Right hindlimb (tissue), 1 donor: ENCODE data around the gene CTNNBIP1.

Experiments used
- DNase-seq: peaks from one replicate; pipeline ENCODE4 v3.0.0-alpha.2; 2018

CTNNBIP1 gene

GRCh38 chr1:9874959-9875635 is 35.0 kb downstream of the CTNNBIP1 start:
- DNase-seq = peak; percentile 85

DNA sequence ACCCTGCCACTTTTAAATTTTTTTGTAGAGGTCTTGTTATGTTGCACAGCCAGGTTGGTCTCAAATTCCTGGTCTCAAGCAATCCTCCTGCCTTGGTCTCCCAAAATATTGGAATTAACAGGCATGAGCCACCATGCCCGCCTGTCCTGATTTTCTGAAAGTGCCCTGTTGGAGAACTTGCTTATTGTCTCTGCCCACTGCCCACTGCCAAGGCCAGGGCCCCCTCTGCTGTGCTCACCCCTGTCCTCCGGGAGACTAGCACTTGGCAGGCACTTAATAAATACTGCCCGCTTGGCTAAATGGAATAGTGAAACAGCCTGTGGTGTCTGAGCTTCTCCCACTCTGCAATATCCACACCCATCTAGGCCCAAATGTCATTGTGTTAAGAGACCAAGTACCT is 35.7 kb downstream of the CTNNBIP1 start:
- no peak for DNase-seq

DNA sequence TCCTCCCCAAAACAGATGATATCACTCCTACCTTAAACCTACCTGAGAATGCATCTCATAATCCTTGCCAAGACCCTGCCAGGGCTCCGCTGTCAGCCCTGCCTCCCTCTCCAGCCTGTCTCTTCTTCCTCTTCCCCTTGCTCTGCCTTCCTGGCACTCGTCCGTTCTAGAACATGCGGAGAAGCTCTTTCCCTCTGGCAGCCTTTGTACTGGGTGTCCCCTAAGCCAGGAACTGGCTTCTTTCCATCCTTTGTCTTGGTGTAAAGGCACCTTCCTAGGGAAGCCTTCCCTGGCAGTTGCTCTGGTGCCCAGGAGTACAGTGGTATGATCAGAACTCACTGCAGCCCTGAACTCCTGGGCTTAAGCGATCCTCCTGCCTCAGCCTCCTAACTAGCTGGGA is 36.1 kb downstream of the CTNNBIP1 start:
- no peak for DNase-seq

GRCh38 chr1:9873385-9873784 is 36.7 kb downstream of the CTNNBIP1 start:
- no peak for DNase-seq

- no peak for DNase-seq
Observed at GRCh38 chr1:9872430-9873165, 37.5 kb downstream of the CTNNBIP1 start.

DNA sequence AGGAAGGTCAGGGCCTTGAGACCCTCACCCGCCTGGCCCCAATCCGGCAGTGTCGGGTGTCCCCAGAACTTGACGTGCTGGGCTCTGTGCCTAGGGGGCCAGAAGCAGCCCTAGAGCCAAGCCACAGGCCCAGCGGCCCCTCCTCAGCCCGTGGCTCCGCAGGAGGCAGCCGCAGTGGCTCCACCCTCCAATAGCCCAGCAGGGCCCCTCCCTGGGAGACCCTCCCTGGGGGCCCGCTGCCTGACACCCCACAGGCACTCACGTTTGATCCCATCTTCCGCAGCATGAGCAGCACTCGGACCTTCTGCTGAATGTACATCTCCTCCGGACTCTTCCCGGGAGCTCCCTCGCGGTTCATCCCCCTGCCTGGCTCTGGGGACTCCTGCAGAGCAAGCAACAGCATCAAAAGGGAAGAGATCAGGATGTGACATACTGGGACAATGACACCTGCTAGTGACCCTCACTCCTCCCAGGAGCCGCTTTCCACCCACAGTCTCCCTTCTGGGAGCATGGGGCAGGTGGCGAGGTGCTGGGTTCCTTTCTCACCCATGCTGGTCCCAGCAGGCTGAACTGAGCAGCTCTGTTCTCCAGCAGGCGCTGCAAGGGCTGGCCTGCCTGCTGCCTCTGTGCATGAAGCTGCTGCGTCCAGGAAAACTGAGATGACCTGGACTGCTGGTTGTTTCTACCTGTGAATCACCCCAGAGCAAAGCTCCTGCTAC is 38.2 kb downstream of the CTNNBIP1 start:
- no peak for DNase-seq

GRCh38 chr1:9871021-9871420 is 39.0 kb downstream of the CTNNBIP1 start:
- DNase-seq = no peak

DNA sequence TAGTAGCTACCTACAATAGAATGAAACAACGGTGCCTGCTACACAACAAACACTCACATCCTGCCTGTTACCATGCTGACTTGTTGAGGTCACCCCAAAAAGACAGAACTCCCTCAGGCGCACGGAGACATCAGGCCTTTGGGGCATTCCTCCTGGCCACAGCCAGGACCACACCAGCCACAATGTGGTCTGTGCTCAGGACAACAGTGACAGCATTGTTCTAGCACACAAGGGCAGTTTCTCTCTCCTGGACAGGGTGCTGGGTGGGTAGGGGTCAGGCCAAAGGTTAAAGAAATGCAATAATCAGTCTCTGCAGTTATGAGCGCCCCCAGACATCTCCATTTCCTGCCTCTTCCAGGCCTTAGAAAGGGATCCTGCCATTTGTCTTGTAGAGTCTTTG is 39.5 kb downstream of the CTNNBIP1 start:
- DNase-seq = no peak

- DNase-seq = no peak
Observed at GRCh38 chr1:9869831-9870251, 40.2 kb downstream of the CTNNBIP1 start.

GRCh38 chr1:9868244-9868590 is 41.9 kb downstream of the CTNNBIP1 start:
- no peak for DNase-seq

DNA sequence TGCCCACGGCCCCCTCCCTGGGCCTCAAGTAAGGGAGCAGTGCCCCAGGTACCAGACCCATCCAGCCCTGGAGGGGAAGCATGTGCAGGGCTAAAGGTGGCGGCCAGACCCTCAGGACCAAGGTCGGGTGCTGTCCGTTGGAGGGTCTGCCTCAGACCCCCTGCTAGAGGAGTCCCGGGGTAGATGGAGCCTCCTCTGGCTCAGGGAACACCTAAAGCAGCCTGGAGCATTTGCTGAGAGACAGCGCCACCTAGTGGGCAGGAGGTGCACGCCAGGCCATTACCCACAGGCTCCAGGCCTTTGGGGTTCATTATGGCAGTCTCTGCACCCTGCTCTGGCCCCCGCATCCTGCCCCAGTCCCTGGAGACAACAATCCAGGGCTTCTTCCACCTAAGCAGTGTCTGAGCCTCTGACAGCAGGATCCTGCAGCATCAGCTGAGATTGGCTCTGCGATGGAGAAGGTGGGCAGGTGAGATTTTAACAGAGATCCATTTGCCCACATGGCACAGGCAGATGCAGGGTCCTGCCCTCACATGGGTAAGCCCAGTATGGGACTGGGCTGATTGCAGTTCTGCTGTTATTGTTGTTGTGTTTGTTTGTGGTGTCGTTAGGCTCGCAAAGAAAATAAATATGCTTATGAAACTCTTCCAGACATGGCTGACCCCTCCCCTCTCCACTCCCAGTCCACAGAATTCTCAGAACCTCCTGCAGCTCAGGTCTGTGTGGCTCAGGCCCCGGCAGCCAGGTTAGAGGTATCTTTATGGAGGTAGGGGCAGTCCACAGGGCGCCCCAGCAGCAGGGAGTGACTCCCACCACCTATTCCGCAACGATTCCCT is 42.4 kb downstream of the CTNNBIP1 start:
- peak; percentile 81 for DNase-seq

- DNase-seq = no peak
Observed at GRCh38 chr1:9866836-9867235, 43.2 kb downstream of the CTNNBIP1 start.

DNA sequence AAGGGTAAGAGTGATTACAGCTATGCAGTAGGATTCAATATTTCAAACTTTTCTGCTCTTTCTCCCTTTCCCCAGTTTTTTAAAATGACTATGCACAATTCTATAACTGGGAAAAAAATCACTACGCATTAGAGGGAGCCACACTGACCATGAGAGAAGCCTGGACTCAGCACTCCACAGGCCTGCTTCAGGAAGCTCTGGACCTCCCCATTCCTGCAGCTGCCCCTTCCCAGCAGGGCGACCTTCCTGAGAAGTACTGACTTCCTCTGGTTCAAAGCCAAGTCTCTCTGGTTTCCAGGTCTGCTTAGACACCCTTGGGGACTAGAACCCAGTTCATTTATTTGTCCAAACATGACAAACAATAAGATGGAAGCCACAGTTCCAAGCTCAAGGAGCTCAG is 44.3 kb downstream of the CTNNBIP1 start:
- no peak for DNase-seq

- DNase-seq = no peak
Observed at GRCh38 chr1:9863371-9863770, 46.7 kb downstream of the CTNNBIP1 start.

DNA sequence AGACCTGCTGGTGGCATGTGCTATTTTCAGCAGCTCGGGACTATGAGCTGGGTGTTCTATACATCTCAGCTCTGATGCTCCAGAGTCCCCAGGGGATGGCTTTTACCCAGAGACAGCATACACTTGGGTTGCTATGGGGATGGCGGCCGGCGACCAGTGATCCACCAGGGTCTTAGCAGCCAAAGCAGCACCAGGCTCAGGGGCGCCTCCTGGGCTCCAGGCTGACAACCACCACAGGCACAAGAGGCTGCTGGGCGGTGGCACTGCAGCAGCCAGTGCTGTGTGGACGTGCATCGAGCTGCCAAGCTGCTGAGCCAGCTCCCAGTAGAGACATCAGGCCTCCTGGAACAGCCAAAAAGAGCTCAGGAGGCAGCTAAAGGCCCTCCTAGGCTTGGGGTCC is 48.7 kb downstream of the CTNNBIP1 start:
- no peak for DNase-seq

- DNase-seq = no peak
Observed at GRCh38 chr1:9860887-9861286, 49.2 kb downstream of the CTNNBIP1 start.

DNA sequence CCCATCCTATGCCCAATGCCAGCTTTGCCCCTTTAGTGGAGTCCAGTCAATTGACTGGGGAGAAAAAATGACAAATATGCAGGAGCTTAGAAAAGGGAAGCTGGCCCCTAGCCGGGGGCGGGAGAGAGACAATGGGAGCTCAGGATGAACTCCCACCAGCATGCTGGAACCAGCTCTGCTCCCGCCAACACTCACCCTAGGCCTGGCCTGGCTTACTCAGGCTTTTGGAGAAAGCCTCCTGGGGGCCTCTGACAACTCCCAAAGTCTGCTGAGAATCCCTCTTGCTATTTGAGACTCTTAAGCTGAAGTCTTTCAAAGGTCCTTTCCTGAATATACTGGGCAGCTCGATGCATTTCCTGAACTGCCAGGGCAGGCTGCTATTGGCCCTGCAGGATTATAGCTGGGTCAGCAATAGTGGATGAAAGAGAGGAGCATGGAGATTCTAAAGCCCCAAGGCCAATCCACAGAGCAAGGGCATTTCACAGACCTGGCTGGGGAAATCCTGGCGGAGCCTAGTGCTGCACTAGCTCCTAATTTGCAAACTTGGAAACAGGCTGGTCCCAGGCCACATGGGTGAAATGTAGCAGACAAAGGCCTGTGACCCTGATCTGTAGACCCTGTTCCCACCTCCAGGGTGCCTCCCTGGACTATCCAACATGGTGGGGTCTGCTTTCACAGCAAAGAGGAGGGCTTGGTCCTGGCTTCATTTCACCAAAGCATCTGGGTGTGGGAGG is 50.6 kb downstream of the CTNNBIP1 start:
- no peak for DNase-seq

DNA sequence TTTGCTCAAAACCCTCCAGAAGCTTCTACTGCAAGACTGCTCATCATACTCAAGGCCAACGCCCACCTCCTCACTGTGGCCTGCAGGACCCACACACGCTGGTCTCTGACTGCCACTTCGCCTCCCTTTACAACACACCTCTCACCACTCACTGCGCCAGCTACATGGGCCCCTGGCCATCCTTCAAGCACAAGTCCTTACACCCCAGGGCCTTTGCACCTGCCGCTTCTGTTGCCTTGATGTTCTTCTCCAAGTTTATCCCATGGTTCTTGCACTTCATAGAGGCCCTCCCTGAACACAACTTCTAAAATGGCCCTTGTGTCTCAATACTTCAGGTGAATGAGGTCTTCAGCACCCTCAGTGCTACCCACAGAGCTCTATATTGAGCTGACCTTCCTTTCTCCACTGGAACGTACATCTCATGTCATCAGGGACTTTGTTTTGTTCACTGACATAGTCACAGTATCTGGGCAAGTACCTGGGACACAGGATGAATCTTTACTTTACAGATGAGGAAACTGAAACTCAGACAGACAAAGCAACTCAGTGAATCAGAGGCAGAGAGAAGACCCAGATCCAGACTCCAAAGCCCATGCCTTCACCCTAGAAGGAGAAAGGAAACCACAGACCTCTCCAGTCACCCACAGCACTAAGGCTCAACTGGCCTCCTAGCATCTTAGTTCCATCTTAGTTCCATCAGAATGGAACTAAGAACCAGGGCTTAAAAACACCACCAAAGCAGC is 51.6 kb downstream of the CTNNBIP1 start:
- DNase-seq = no peak

DNA sequence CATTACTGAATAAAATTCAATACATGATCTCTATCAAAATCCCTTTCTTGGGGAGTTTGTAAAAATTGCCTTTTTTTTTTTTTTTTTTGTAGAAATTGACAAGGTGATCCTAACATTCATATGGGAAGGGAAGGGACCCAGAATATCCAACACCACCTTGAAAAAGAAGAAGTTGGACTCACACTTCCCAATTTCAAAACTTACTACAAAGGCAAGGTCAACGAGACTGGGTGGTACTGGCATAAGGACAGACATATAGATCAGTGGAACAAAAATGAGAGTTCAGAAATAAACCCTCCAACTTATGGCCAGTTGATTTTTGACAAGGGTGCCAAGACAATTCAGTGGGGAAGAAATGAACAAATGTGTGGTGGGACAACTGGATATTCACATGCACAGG is 54.9 kb downstream of the CTNNBIP1 start:
- DNase-seq = no peak

GRCh38 chr1:9853249-9853595 is 56.8 kb downstream of the CTNNBIP1 start:
- DNase-seq = no peak

GRCh38 chr1:9852410-9853248 is 57.4 kb downstream of the CTNNBIP1 start:
- DNase-seq = no peak
